ENCODE data around the gene B9D1. TPM values are rescaled to one million over a fixed set of nuclear protein-coding genes. Genes with fewer than 3 reads are reported as not detected.
A peak's percentile ranks its signal among the peaks of the same experiment; 100 is the strongest.

B9D1 gene
- total RNA-seq, 3 donors from 2014 or later, result 14.4 to 29.2 (median 28.4) TPM

DNA sequence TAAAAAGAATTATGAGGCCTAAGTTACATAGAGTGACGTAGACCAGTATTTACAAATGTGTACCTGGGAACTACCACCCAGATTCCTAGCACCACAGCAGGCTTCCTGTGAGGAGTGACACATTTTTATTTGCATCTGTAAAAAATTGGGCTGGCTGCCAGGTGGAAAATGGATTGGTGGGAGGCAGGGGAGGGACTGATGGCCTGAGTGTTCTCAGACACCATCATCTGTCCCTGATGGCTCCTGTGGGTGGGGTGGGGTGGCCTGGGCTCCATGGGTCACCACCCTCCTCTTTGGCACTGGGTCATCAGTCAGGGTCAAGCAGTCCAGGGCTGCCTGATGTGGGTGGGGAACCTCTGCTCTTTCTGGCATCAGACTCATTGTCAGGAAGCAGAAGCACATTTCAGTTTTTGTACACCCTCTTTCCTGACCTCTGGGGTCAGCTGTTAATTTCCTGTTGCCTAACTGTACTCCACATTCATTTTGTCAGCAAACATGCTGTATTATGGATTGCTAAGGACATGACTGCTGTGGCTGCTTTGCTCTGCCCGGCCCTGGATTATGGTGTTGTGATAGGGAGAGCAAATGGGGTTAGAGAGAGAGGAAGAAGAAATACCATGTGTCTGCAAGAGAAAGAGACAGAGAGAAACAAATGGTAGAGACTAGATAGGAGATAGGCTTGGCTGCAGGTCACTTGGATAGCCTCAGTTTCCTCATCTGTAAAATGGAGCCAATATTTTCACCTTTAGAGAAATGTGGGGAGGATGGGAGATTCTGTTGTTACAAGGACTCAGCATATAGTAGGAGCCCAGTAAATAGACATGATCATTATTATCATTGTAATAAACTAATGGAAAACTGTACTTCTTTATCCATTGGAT, 36.0 kb upstream of the B9D1 start:
- Histone ChIP-seq H3K9me3 (no peaks in the 10 kb centered on the region), H3K27me3 (no peaks in the 10 kb centered on the region), H3K4me1 (no peaks in the 10 kb centered on the region), H3K27ac (peak overlapping the region; percentile 81 to 85), H3K36me3 (no peaks in the 10 kb centered on the region), H3K4me3 (no peak overlapping the region)
- no peak for DNase-seq (ENCODE audit: low spot score in 2 of 2)
- intact Hi-C loops (cut with DNase I; ENCODE audit: low total_unique reads), result no loop called here
- TF ChIP-seq, protein P1, sequence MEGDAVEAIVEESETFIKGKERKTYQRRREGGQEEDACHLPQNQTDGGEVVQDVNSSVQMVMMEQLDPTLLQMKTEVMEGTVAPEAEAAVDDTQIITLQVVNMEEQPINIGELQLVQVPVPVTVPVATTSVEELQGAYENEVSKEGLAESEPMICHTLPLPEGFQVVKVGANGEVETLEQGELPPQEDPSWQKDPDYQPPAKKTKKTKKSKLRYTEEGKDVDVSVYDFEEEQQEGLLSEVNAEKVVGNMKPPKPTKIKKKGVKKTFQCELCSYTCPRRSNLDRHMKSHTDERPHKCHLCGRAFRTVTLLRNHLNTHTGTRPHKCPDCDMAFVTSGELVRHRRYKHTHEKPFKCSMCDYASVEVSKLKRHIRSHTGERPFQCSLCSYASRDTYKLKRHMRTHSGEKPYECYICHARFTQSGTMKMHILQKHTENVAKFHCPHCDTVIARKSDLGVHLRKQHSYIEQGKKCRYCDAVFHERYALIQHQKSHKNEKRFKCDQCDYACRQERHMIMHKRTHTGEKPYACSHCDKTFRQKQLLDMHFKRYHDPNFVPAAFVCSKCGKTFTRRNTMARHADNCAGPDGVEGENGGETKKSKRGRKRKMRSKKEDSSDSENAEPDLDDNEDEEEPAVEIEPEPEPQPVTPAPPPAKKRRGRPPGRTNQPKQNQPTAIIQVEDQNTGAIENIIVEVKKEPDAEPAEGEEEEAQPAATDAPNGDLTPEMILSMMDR (IDR thresholded peaks at IDR 0.05), result no peak
- TF ChIP-seq POLR2AphosphoS5 (IDR thresholded peaks at IDR 0.05), result peak; percentile 10 to 64 (median 51)

GRCh38 chr17:19397556-19398041, 35.1 kb upstream of the B9D1 start:
- peak in 1 of 2 donors; percentile 70 for DNase-seq (ENCODE audit: low spot score in 2 of 2)
- TF ChIP-seq POLR2AphosphoS5 (IDR thresholded peaks at IDR 0.05) (no peak), POLR2A (IDR thresholded peaks at IDR 0.05) (no peak)
- TF ChIP-seq, protein P1 (IDR thresholded peaks at IDR 0.05), result no peak
- H3K4me3 ChIP-seq, result no peak overlapping the region
- H3K27me3 ChIP-seq, result no peaks in the 10 kb centered on the region
- intact Hi-C loops (cut with DNase I; ENCODE audit: low total_unique reads), result no loop called here
- H3K4me1 ChIP-seq, result no peaks in the 10 kb centered on the region
- H3K27ac ChIP-seq, result peak overlapping the region; percentile 81 to 85
- no peaks in the 10 kb centered on the region for H3K9me3 ChIP-seq
- no peaks in the 10 kb centered on the region for H3K36me3 ChIP-seq

- Histone ChIP-seq H3K36me3 (no peaks in the 10 kb centered on the region), H3K4me1 (peaks cover 8 to 16% of the 10 kb centered on the region in 2 donors), H3K4me3 (no peak overlapping the region), H3K9me3 (no peaks in the 10 kb centered on the region), H3K27me3 (no peaks in the 10 kb centered on the region), H3K27ac (peak overlapping the region in 1 of 2 donors; percentile 16)
- no peak for TF ChIP-seq POLR2A (IDR thresholded peaks at IDR 0.05)
- no peak for TF ChIP-seq POLR2AphosphoS5 (IDR thresholded peaks at IDR 0.05)
- TF ChIP-seq, protein P1 (IDR thresholded peaks at IDR 0.05), result no peak
- peak in 1 of 2 donors; percentile 19 for DNase-seq (ENCODE audit: low spot score in 2 of 2)
- intact Hi-C loops (cut with DNase I; ENCODE audit: low total_unique reads), result no loop called here
These were observed 29.8 kb upstream of the B9D1 start for GRCh38 chr17:19392303-19392702.

GRCh38 chr17:19391432-19391831, 28.9 kb upstream of the B9D1 start:
- Histone ChIP-seq H3K36me3 (no peaks in the 10 kb centered on the region), H3K4me1 (peaks cover 9 to 19% of the 10 kb centered on the region in 2 donors), H3K4me3 (no peak overlapping the region), H3K27me3 (no peaks in the 10 kb centered on the region), H3K9me3 (no peaks in the 10 kb centered on the region), H3K27ac (peak overlapping the region in 1 of 2 donors; percentile 62)
- no peak for TF ChIP-seq POLR2A (IDR thresholded peaks at IDR 0.05)
- no peak for TF ChIP-seq POLR2AphosphoS5 (IDR thresholded peaks at IDR 0.05)
- TF ChIP-seq, protein P1 (IDR thresholded peaks at IDR 0.05), result no peak
- DNase-seq (ENCODE audit: low spot score in 2 of 2), result peak in 1 of 2 donors; percentile 27
- intact Hi-C loops (cut with DNase I; ENCODE audit: low total_unique reads), result no loop called here

GRCh38 chr17:19390951-19391350, 28.4 kb upstream of the B9D1 start:
- no peak overlapping the region for H3K4me3 ChIP-seq
- no peak for DNase-seq (ENCODE audit: low spot score in 2 of 2)
- no peak for TF ChIP-seq POLR2A (IDR thresholded peaks at IDR 0.05)
- TF ChIP-seq POLR2AphosphoS5 (IDR thresholded peaks at IDR 0.05), result no peak
- TF ChIP-seq, protein P1 (IDR thresholded peaks at IDR 0.05), result no peak
- peak overlapping the region; percentile 29 to 62 for H3K27ac ChIP-seq
- no peaks in the 10 kb centered on the region for H3K27me3 ChIP-seq
- intact Hi-C loops (cut with DNase I; ENCODE audit: low total_unique reads), result no loop called here
- H3K36me3 ChIP-seq, result no peaks in the 10 kb centered on the region
- H3K9me3 ChIP-seq, result no peaks in the 10 kb centered on the region
- H3K4me1 ChIP-seq, result peaks cover 12 to 20% of the 10 kb centered on the region in 2 donors
